PC-3 (cell line): ENCODE measurements around the gene ZC3H12A. TPM values are rescaled to one million over a fixed set of nuclear protein-coding genes. Genes with fewer than 3 reads are reported as not detected.

Experiments used
- ATAC-seq: fragments of 200-7000 bp; cut with Tn5 transposase; 2 replicates; pipeline ENCODE4 v1.9.1; 2020; ENCODE audit warnings: mild to moderate bottlenecking, moderate library complexity
- BruUV-seq: library from RNA; stranded (reverse); fragments of 400-500 nt; replicated peaks from 2 replicates; lab custom pipeline; 2021; lab: Mats Ljungman, UMichigan
- CTCF ChIA-PET: fragments of 300-600 bp; sonication (Branson Sonifier 250); formaldehyde crosslinking; loops from one replicate; lab custom pipeline; 2022; ENCODE audit warnings: antibody characterized with exemption; lab: Charles Lee
- POLR2A ChIA-PET: fragments of 300-600 bp; sonication (Branson Sonifier 250); formaldehyde crosslinking; loops from one replicate; lab custom pipeline; 2022; ENCODE audit warnings: antibody characterized with exemption; ENCODE audit not compliant: unreplicated experiment; lab: Charles Lee
- DNase-seq: peaks from one replicate; pipeline ENCODE4 v3.0.0-alpha.2; 2015
- H2AFZ ChIP-seq: fragments of 300-600 bp; sonication (generic); 2 replicates; pipeline ENCODE4 v1.6.0; 2016; ENCODE audit warnings: antibody characterized with exemption, low read length
- H3F3A ChIP-seq: fragments of 300-600 bp; sonication (generic); one replicate; pipeline ENCODE4 v1.6.0; 2017; ENCODE audit warnings: antibody characterized with exemption, low read length, control low read depth, mild to moderate bottlenecking; ENCODE audit not compliant: unreplicated experiment
- H3K27ac ChIP-seq: fragments of 300-600 bp; sonication (generic); 2 replicates; pipeline ENCODE4 v1.5.1; 2016; ENCODE audit warnings: mild to moderate bottlenecking, low read length
- H3K27me3 ChIP-seq: fragments of 300-600 bp; sonication (generic); 2 replicates; pipeline ENCODE4 v1.6.1; 2016; ENCODE audit warnings: low read length, mixed read lengths
- H3K36me3 ChIP-seq: fragments of 300-600 bp; sonication (generic); 2 replicates; pipeline ENCODE4 v1.6.1; 2016; ENCODE audit warnings: low read depth, mixed run types, low read length, mixed read lengths
- H3K4me1 ChIP-seq: fragments of 300-600 bp; sonication (generic); 2 replicates; pipeline ENCODE4 v1.5.1; 2016; ENCODE audit warnings: low read length; ENCODE audit not compliant: insufficient read depth
- H3K4me2 ChIP-seq: fragments of 300-600 bp; sonication (generic); 2 replicates; pipeline ENCODE4 v1.6.0; 2016; ENCODE audit warnings: low read length
- H3K4me3 ChIP-seq: fragments of 300-600 bp; sonication (generic); 2 replicates; pipeline ENCODE4 v1.5.1; 2016; ENCODE audit warnings: mild to moderate bottlenecking, low read length, mixed read lengths
- H3K79me2 ChIP-seq: fragments of 300-600 bp; sonication (generic); 2 replicates; pipeline ENCODE4 v1.6.1; 2017; ENCODE audit warnings: low read length, mixed read lengths
- H3K9ac ChIP-seq: fragments of 300-600 bp; sonication (generic); 2 replicates; pipeline ENCODE4 v1.6.0; 2016; ENCODE audit warnings: mild to moderate bottlenecking, low read length
- H3K9me2 ChIP-seq: fragments of 300-600 bp; sonication (generic); replicated peaks from 2 replicates; pipeline ENCODE4 v1.6.1; 2016; ENCODE audit warnings: mixed run types, low read length, mixed read lengths
- H3K9me3 ChIP-seq: fragments of 300-600 bp; sonication (generic); 2 replicates; pipeline ENCODE4 v1.6.1; 2016; ENCODE audit warnings: low read length, mixed read lengths
- H4K20me1 ChIP-seq: fragments of 300-600 bp; sonication (generic); 2 replicates; pipeline ENCODE4 v1.6.1; 2016; ENCODE audit warnings: low read length, mixed read lengths
- EZH2 ChIP-seq: fragments of 300-600 bp; sonication (generic); IDR thresholded peaks from one replicate; pipeline ENCODE4 v1.6.1; 2017; ENCODE audit warnings: antibody characterized with exemption, mild to moderate bottlenecking, low read length; ENCODE audit not compliant: unreplicated experiment
- EZH2phosphoT487 ChIP-seq: fragments of 300-600 bp; sonication (generic); IDR thresholded peaks from 2 replicates; pipeline ENCODE4 v1.6.1; 2018; ENCODE audit warnings: mild to moderate bottlenecking, antibody characterized with exemption, low read length, borderline replicate concordance
- intact Hi-C: fragments of 100-400 bp; cut with micrococcal nuclease; formaldehyde crosslinking; loops from 2 replicates; pipeline ENCODE4 v1.9.0; 2023
- total RNA-seq: library from RNA; depleted of rRNA; stranded (reverse); fragments of >200 nt; gene quantifications from 2 replicates; pipeline ENCODE4 v1.2.3, GENCODE V29; 2014
- TF ChIP-seq, protein P1 (sequence below): fragments of 300-600 bp; sonication (generic); conservative IDR thresholded peaks from 2 replicates; pipeline ENCODE4 v1.5.1; 2017; ENCODE audit warnings: antibody characterized with exemption, low read depth, mild to moderate bottlenecking, low read length

Gene ZC3H12A
- total RNA-seq, 1 experiment from 2014 or later, result 45.3 TPM

GRCh38 chr1:37477946-37478345 is 3.6 kb downstream of the ZC3H12A start:
- peak; percentile 26 for DNase-seq
- Histone ChIP-seq H3K27ac (peak overlapping the region; percentile 97), H3K4me3 (peak overlapping the region; percentile 71), H4K20me1 (peaks cover 16% of the 10 kb centered on the region), H3K9me3 (no peaks in the 10 kb centered on the region), H3K27me3 (no peaks in the 10 kb centered on the region), H3K36me3 (peaks cover 45% of the 10 kb centered on the region), H3F3A (no peaks in the 10 kb centered on the region), H3K9me2 (no peaks in the 10 kb centered on the region), H3K4me2 (peak overlapping the region; percentile 100), H3K9ac (peak overlapping the region; percentile 89), H3K79me2 (peaks cover 88% of the 10 kb centered on the region), H3K4me1 (peaks cover 57% of the 10 kb centered on the region), H2AFZ (no peak overlapping the region)
- ChIA-PET POLR2A (no interaction called here), CTCF (interaction anchor here (0.7 to 1.5 kb wide), 2 partner anchors 9 to 140 kb away, joined by 4 to 16 read pairs; no protein-coding TSS in a partner anchor)
- TF ChIP-seq, protein P1, sequence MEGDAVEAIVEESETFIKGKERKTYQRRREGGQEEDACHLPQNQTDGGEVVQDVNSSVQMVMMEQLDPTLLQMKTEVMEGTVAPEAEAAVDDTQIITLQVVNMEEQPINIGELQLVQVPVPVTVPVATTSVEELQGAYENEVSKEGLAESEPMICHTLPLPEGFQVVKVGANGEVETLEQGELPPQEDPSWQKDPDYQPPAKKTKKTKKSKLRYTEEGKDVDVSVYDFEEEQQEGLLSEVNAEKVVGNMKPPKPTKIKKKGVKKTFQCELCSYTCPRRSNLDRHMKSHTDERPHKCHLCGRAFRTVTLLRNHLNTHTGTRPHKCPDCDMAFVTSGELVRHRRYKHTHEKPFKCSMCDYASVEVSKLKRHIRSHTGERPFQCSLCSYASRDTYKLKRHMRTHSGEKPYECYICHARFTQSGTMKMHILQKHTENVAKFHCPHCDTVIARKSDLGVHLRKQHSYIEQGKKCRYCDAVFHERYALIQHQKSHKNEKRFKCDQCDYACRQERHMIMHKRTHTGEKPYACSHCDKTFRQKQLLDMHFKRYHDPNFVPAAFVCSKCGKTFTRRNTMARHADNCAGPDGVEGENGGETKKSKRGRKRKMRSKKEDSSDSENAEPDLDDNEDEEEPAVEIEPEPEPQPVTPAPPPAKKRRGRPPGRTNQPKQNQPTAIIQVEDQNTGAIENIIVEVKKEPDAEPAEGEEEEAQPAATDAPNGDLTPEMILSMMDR, result no peak
- TF ChIP-seq EZH2phosphoT487 (no peak), EZH2 (no peak)
- no peak for ATAC-seq
- intact Hi-C loops, result loop anchor here (2.0 to 5.0 kb wide), 2 partner anchors 37 to 59 kb away; partner anchors contain the start of gene MEAF6
- BruUV-seq, result no TSS peak

- POLR2A ChIA-PET, result interaction anchor here (0.6 to 0.7 kb wide), 2 partner anchors 329 to 1078 kb away, joined by 3 to 14 read pairs; partner anchors contain the start of genes C1orf122 and YRDC
- peak; percentile 2 for ATAC-seq
Observed at GRCh38 chr1:37478451-37478881, 4.1 kb downstream of the ZC3H12A start.

More at GRCh38 chr1:37478451-37478881, 4.1 kb downstream of the ZC3H12A start:
- peaks cover 16% of the 10 kb centered on the region for H4K20me1 ChIP-seq
- peak overlapping the region; percentile 97 for H3K27ac ChIP-seq
- H3F3A ChIP-seq, result no peaks in the 10 kb centered on the region
- H3K36me3 ChIP-seq, result peaks cover 46% of the 10 kb centered on the region
- no TSS peak for BruUV-seq
- H3K4me2 ChIP-seq, result peak overlapping the region; percentile 100
- TF ChIP-seq EZH2, result no peak
- TF ChIP-seq, protein P1, result peak; percentile 36; the same call in 1 of the 2 replicates
- H3K27me3 ChIP-seq, result no peaks in the 10 kb centered on the region
- peaks cover 83% of the 10 kb centered on the region for H3K79me2 ChIP-seq
- H3K9me2 ChIP-seq, result no peaks in the 10 kb centered on the region
- CTCF ChIA-PET, result interaction anchor here (0.7 to 1.5 kb wide), 2 partner anchors 9 to 140 kb away, joined by 4 to 16 read pairs; no protein-coding TSS in a partner anchor
- peaks cover 55% of the 10 kb centered on the region for H3K4me1 ChIP-seq
- intact Hi-C loops, result loop anchor here (2.0 to 5.0 kb wide), 2 partner anchors 36 to 59 kb away; partner anchors contain the start of gene MEAF6
- no peak overlapping the region for H2AFZ ChIP-seq
- H3K9ac ChIP-seq, result peak overlapping the region; percentile 89
- peak; percentile 71 for DNase-seq
- H3K4me3 ChIP-seq, result peak overlapping the region; percentile 71
- H3K9me3 ChIP-seq, result no peaks in the 10 kb centered on the region
